PC-3 (cell line): Measurements from ENCODE around the gene C17orf78. TPM values are rescaled to one million over a fixed set of nuclear protein-coding genes. Genes with fewer than 3 reads are reported as not detected.

Experiments
- ATAC-seq: fragments of 200-7000 bp; cut with Tn5 transposase; 2 replicates; pipeline ENCODE4 v1.9.1; 2020; ENCODE audit warnings: mild to moderate bottlenecking, moderate library complexity
- BruUV-seq: library from RNA; stranded (reverse); fragments of 400-500 nt; replicated peaks from 2 replicates; lab custom pipeline; 2021; lab: Mats Ljungman, UMichigan
- CTCF ChIA-PET: fragments of 300-600 bp; sonication (Branson Sonifier 250); formaldehyde crosslinking; loops from one replicate; lab custom pipeline; 2022; ENCODE audit warnings: antibody characterized with exemption; lab: Charles Lee
- POLR2A ChIA-PET: fragments of 300-600 bp; sonication (Branson Sonifier 250); formaldehyde crosslinking; loops from one replicate; lab custom pipeline; 2022; ENCODE audit warnings: antibody characterized with exemption; ENCODE audit not compliant: unreplicated experiment; lab: Charles Lee
- DNase-seq: peaks from one replicate; pipeline ENCODE4 v3.0.0-alpha.2; 2015
- H2AFZ ChIP-seq: fragments of 300-600 bp; sonication (generic); 2 replicates; pipeline ENCODE4 v1.6.0; 2016; ENCODE audit warnings: antibody characterized with exemption, low read length
- H3F3A ChIP-seq: fragments of 300-600 bp; sonication (generic); one replicate; pipeline ENCODE4 v1.6.0; 2017; ENCODE audit warnings: antibody characterized with exemption, low read length, control low read depth, mild to moderate bottlenecking; ENCODE audit not compliant: unreplicated experiment
- H3K27ac ChIP-seq: fragments of 300-600 bp; sonication (generic); 2 replicates; pipeline ENCODE4 v1.5.1; 2016; ENCODE audit warnings: mild to moderate bottlenecking, low read length
- H3K27me3 ChIP-seq: fragments of 300-600 bp; sonication (generic); 2 replicates; pipeline ENCODE4 v1.6.1; 2016; ENCODE audit warnings: low read length, mixed read lengths
- H3K36me3 ChIP-seq: fragments of 300-600 bp; sonication (generic); 2 replicates; pipeline ENCODE4 v1.6.1; 2016; ENCODE audit warnings: low read depth, mixed run types, low read length, mixed read lengths
- H3K4me1 ChIP-seq: fragments of 300-600 bp; sonication (generic); 2 replicates; pipeline ENCODE4 v1.5.1; 2016; ENCODE audit warnings: low read length; ENCODE audit not compliant: insufficient read depth
- H3K4me2 ChIP-seq: fragments of 300-600 bp; sonication (generic); 2 replicates; pipeline ENCODE4 v1.6.0; 2016; ENCODE audit warnings: low read length
- H3K4me3 ChIP-seq: fragments of 300-600 bp; sonication (generic); 2 replicates; pipeline ENCODE4 v1.5.1; 2016; ENCODE audit warnings: mild to moderate bottlenecking, low read length, mixed read lengths
- H3K79me2 ChIP-seq: fragments of 300-600 bp; sonication (generic); 2 replicates; pipeline ENCODE4 v1.6.1; 2017; ENCODE audit warnings: low read length, mixed read lengths
- H3K9ac ChIP-seq: fragments of 300-600 bp; sonication (generic); 2 replicates; pipeline ENCODE4 v1.6.0; 2016; ENCODE audit warnings: mild to moderate bottlenecking, low read length
- H3K9me2 ChIP-seq: fragments of 300-600 bp; sonication (generic); replicated peaks from 2 replicates; pipeline ENCODE4 v1.6.1; 2016; ENCODE audit warnings: mixed run types, low read length, mixed read lengths
- H3K9me3 ChIP-seq: fragments of 300-600 bp; sonication (generic); 2 replicates; pipeline ENCODE4 v1.6.1; 2016; ENCODE audit warnings: low read length, mixed read lengths
- H4K20me1 ChIP-seq: fragments of 300-600 bp; sonication (generic); 2 replicates; pipeline ENCODE4 v1.6.1; 2016; ENCODE audit warnings: low read length, mixed read lengths
- EZH2 ChIP-seq: fragments of 300-600 bp; sonication (generic); IDR thresholded peaks from one replicate; pipeline ENCODE4 v1.6.1; 2017; ENCODE audit warnings: antibody characterized with exemption, mild to moderate bottlenecking, low read length; ENCODE audit not compliant: unreplicated experiment
- EZH2phosphoT487 ChIP-seq: fragments of 300-600 bp; sonication (generic); IDR thresholded peaks from 2 replicates; pipeline ENCODE4 v1.6.1; 2018; ENCODE audit warnings: mild to moderate bottlenecking, antibody characterized with exemption, low read length, borderline replicate concordance
- intact Hi-C: fragments of 100-400 bp; cut with micrococcal nuclease; formaldehyde crosslinking; loops from 2 replicates; pipeline ENCODE4 v1.9.0; 2023
- total RNA-seq: library from RNA; depleted of rRNA; stranded (reverse); fragments of >200 nt; gene quantifications from 2 replicates; pipeline ENCODE4 v1.2.3, GENCODE V29; 2014
- TF ChIP-seq, protein P1 (sequence below): fragments of 300-600 bp; sonication (generic); conservative IDR thresholded peaks from 2 replicates; pipeline ENCODE4 v1.5.1; 2017; ENCODE audit warnings: antibody characterized with exemption, low read depth, mild to moderate bottlenecking, low read length

Gene C17orf78
- total RNA-seq, 1 experiment from 2014 or later = not detected

DNA sequence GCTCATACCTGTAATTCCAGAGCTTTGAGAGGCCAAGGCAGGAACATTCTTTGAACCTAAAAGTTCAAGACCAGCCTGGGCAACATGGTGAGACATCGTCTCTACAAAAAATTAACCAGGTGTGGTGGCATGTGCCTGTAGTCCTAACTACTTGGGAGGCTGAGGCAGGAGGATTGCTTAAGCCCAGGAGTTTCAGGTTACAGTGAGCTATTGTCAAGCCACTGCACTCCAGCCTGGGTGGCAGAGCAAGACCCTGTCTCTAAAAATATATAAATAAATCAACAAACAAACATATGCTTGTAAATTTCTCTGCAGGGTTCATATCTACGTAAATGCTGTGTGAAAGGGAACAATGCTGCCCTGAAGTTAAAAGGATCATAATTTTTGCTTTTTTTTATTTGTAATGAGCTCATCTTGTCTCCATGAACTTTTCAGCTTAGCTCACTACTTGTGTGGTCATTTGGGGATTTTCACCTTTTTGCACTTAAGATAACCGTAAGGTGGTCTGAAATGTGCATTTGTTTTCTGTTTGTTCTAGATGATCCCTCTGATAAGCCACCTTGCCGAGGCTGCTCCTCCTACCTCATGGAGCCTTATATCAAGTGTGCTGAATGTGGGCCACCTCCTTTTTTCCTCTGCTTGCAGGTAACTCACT lies 47.3 kb downstream of the C17orf78 start:
- no peaks in the 10 kb centered on the region for H3K27me3 ChIP-seq
- no TSS peak for BruUV-seq
- no peaks in the 10 kb centered on the region for H3K9me2 ChIP-seq
- H3K4me3 ChIP-seq = no peak overlapping the region
- H3K4me2 ChIP-seq = no peak overlapping the region
- no peak overlapping the region for H3K9ac ChIP-seq
- no peaks in the 10 kb centered on the region for H3K79me2 ChIP-seq
- no peak for ATAC-seq
- TF ChIP-seq EZH2 (no peak), EZH2phosphoT487 (no peak)
- TF ChIP-seq, protein P1, sequence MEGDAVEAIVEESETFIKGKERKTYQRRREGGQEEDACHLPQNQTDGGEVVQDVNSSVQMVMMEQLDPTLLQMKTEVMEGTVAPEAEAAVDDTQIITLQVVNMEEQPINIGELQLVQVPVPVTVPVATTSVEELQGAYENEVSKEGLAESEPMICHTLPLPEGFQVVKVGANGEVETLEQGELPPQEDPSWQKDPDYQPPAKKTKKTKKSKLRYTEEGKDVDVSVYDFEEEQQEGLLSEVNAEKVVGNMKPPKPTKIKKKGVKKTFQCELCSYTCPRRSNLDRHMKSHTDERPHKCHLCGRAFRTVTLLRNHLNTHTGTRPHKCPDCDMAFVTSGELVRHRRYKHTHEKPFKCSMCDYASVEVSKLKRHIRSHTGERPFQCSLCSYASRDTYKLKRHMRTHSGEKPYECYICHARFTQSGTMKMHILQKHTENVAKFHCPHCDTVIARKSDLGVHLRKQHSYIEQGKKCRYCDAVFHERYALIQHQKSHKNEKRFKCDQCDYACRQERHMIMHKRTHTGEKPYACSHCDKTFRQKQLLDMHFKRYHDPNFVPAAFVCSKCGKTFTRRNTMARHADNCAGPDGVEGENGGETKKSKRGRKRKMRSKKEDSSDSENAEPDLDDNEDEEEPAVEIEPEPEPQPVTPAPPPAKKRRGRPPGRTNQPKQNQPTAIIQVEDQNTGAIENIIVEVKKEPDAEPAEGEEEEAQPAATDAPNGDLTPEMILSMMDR = no peak
- no peaks in the 10 kb centered on the region for H3F3A ChIP-seq
- H3K36me3 ChIP-seq = peaks cover 13% of the 10 kb centered on the region; the same call in 1 of the 2 replicates
- H3K9me3 ChIP-seq = no peaks in the 10 kb centered on the region
- H2AFZ ChIP-seq = no peak overlapping the region
- ChIA-PET POLR2A (no interaction called here), CTCF (no interaction called here)
- no peaks in the 10 kb centered on the region; the same call in 1 of the 2 replicates for H3K4me1 ChIP-seq
- no peaks in the 10 kb centered on the region for H4K20me1 ChIP-seq
- intact Hi-C loops = no loop called here
- DNase-seq = no peak
- H3K27ac ChIP-seq = no peak overlapping the region

DNA sequence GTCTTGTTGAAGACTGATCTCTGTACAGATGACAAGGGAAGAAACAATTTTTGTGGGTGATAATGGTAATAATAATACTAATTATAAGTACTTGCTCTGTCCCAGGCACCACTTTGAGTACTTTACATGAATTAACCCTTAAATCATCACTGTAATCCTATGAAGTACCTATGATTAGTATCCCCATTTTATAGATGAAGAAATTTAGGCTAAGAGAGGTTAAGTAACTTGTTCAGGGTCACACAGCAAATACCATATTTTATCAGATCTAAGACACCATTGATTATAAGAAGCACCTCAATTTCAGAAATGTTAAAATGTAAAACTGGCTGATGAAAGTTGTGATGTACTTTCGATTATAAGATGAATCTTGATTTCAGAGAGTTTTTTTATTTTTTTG lies 49.5 kb downstream of the C17orf78 start:
- no peak overlapping the region for H3K4me3 ChIP-seq
- intact Hi-C loops = no loop called here
- H3K9ac ChIP-seq = no peak overlapping the region
- H4K20me1 ChIP-seq = no peaks in the 10 kb centered on the region
- ATAC-seq (no peak), DNase-seq (no peak)
- H3K27ac ChIP-seq = no peak overlapping the region
- no peaks in the 10 kb centered on the region for H3K4me1 ChIP-seq
- H3K36me3 ChIP-seq = peaks cover 15% of the 10 kb centered on the region; the same call in 1 of the 2 replicates
- TF ChIP-seq EZH2 = no peak
- no peak for TF ChIP-seq EZH2phosphoT487
- TF ChIP-seq, protein P1 = no peak
- no peaks in the 10 kb centered on the region for H3K27me3 ChIP-seq
- H2AFZ ChIP-seq = no peak overlapping the region
- no peaks in the 10 kb centered on the region for H3K9me3 ChIP-seq
- ChIA-PET CTCF (no interaction called here), POLR2A (no interaction called here)
- H3K4me2 ChIP-seq = no peak overlapping the region
- H3K9me2 ChIP-seq = no peaks in the 10 kb centered on the region
- no peaks in the 10 kb centered on the region for H3K79me2 ChIP-seq
- H3F3A ChIP-seq = no peaks in the 10 kb centered on the region
- BruUV-seq = no TSS peak

DNA sequence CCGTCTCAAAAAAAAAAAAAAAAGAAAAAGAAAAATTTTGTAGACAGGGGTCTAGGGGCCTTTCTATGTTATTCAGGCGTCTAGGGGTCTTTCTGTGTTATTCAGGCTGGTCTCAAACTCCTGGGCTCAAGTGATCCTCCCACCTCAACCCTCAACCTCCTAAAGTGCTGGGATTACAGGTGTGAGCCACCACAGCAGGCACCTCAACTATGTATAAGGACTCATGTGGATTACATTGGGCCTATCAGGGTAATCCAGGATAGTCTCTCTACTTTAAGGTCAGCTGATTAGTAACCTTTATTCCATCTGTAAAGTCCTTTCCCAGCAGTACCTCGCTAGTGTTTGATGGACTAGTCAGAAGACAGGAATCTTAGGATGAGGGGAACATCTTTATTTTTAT lies 53.3 kb downstream of the C17orf78 start:
- Histone ChIP-seq H3K27me3 (no peaks in the 10 kb centered on the region), H3K36me3 (peaks cover 17% of the 10 kb centered on the region; the same call in 1 of the 2 replicates), H3K9me2 (no peaks in the 10 kb centered on the region), H3K79me2 (no peaks in the 10 kb centered on the region), H3K27ac (no peak overlapping the region), H2AFZ (no peak overlapping the region), H4K20me1 (no peaks in the 10 kb centered on the region), H3K4me2 (no peak overlapping the region), H3K4me3 (no peak overlapping the region), H3K9me3 (no peaks in the 10 kb centered on the region), H3K4me1 (no peaks in the 10 kb centered on the region), H3F3A (no peaks in the 10 kb centered on the region), H3K9ac (no peak overlapping the region)
- TF ChIP-seq EZH2 = no peak
- no peak for TF ChIP-seq EZH2phosphoT487
- TF ChIP-seq, protein P1 = no peak
- POLR2A ChIA-PET = no interaction called here
- intact Hi-C loops = no loop called here
- BruUV-seq = no TSS peak
- DNase-seq (no peak), ATAC-seq (no peak)
- CTCF ChIA-PET = no interaction called here
